OCI-LY1 (cell line): Measurements from ENCODE around the gene ME3.
"Not testable (repeated sequence)": the region's sequence is repeated elsewhere in the genome, so short reads cannot be mapped to it uniquely, and the experiment has no call there.

ENCODE experiments used
- H2AFZ ChIP-seq: fragments of 200-600 bp; sonication (generic), shearing (Covaris generic); 2 replicates; pipeline ENCODE4 v1.6.0; 2014; ENCODE audit warnings: antibody characterized with exemption, mild to moderate bottlenecking, low read length
- H3F3A ChIP-seq: fragments of 200-600 bp; sonication (generic), shearing (Covaris generic); 2 replicates; pipeline ENCODE4 v1.6.0; 2014; ENCODE audit warnings: mild to moderate bottlenecking, antibody characterized with exemption, low read length, moderate library complexity; ENCODE audit not compliant: insufficient read depth
- H3K27ac ChIP-seq: fragments of 200-600 bp; sonication (generic); 2 replicates; pipeline ENCODE4 v1.5.1; 2014; ENCODE audit warnings: low read length, mixed run types, mild to moderate bottlenecking, low read depth; ENCODE audit not compliant: poor library complexity, severe bottlenecking
- H3K27me3 ChIP-seq: fragments of 200-600 bp; sonication (generic); 2 replicates; pipeline ENCODE4 v1.6.0; 2014; ENCODE audit warnings: antibody characterized with exemption, mild to moderate bottlenecking, low read length, moderate library complexity; ENCODE audit not compliant: insufficient read depth
- H3K36me3 ChIP-seq: fragments of 200-600 bp; sonication (generic); 2 replicates; pipeline ENCODE4 v1.6.1; 2014; ENCODE audit warnings: mild to moderate bottlenecking, antibody characterized with exemption, low read length, moderate library complexity, mixed read lengths; ENCODE audit not compliant: insufficient read depth
- H3K4me1 ChIP-seq: fragments of 200-600 bp; sonication (generic); 2 replicates; pipeline ENCODE4 v1.5.1; 2014; ENCODE audit warnings: mild to moderate bottlenecking, low read length, moderate library complexity; ENCODE audit not compliant: insufficient read depth, severe bottlenecking
- H3K4me2 ChIP-seq: fragments of 200-600 bp; sonication (generic), shearing (Covaris generic); 2 replicates; pipeline ENCODE4 v1.6.1; 2014; ENCODE audit warnings: low read length
- H3K4me3 ChIP-seq: fragments of 200-600 bp; sonication (generic); 2 replicates; pipeline ENCODE4 v1.5.1; 2014; ENCODE audit warnings: low read length, low read depth, mild to moderate bottlenecking, mixed read lengths; ENCODE audit not compliant: poor library complexity, severe bottlenecking
- H3K79me2 ChIP-seq: fragments of 200-600 bp; shearing (Covaris generic); 2 replicates; pipeline ENCODE4 v1.6.1; 2016; ENCODE audit warnings: mixed run types, low read length, mixed read lengths; ENCODE audit not compliant: insufficient read depth
- H3K9ac ChIP-seq: fragments of 200-600 bp; sonication (generic), shearing (Covaris generic); 2 replicates; pipeline ENCODE4 v1.6.1; 2014; ENCODE audit warnings: mild to moderate bottlenecking, low read length, mixed read lengths
- H3K9me2 ChIP-seq: fragments of 200-600 bp; sonication (generic), shearing (Covaris generic); 2 replicates; pipeline ENCODE4 v1.6.1; 2014; ENCODE audit warnings: low read depth, mild to moderate bottlenecking, low read length, mixed read lengths
- H3K9me3 ChIP-seq: fragments of 200-600 bp; shearing (Covaris generic); 2 replicates; pipeline ENCODE4 v1.6.1; 2014; ENCODE audit warnings: low read length, mixed read lengths
- H4K20me1 ChIP-seq: fragments of 200-600 bp; sonication (generic), shearing (Covaris generic); 2 replicates; pipeline ENCODE4 v1.6.0; 2016; ENCODE audit warnings: mild to moderate bottlenecking, low read length; ENCODE audit not compliant: insufficient read depth
- EZH2 ChIP-seq: fragments of 200-600 bp; sonication (generic), shearing (Covaris generic); IDR thresholded peaks from 2 replicates; pipeline ENCODE4 v1.8.0; 2017; ENCODE audit warnings: borderline replicate concordance, mixed run types, mild to moderate bottlenecking, antibody characterized with exemption, low read length, moderate library complexity, mixed read lengths
- TF ChIP-seq, protein P1 (sequence below): fragments of 200-600 bp; sonication (generic), shearing (Covaris generic); IDR thresholded peaks from 2 replicates; pipeline ENCODE4 v1.5.1; 2017; ENCODE audit warnings: mild to moderate bottlenecking, antibody characterized with exemption, low read length, moderate library complexity, mixed read lengths

Gene ME3

DNA sequence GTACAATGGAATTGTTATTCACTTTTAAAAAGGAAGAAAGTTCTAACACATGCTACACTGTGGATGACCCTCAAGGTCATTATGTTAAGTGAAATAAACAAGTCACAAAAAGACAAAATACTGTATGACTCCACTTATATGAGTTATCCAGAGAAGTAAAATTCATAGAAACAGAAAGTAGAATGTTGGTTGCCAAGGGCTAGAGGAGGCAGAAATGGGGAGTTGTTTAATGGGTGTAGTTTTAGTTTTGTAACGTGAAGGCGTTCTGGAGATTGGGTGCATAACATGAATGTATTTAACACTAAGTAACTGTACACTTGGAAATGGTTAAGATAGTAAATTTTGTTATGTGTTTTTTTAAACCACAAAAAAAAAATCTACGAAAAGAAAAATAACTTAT is 253.9 kb downstream of the ME3 start:
- Histone ChIP-seq H3K27ac (no peak overlapping the region), H3K4me2 (no peak overlapping the region), H3F3A (no peaks in the 10 kb centered on the region), H3K36me3 (no peaks in the 10 kb centered on the region), H3K9me3 (no peaks in the 10 kb centered on the region), H4K20me1 (no peaks in the 10 kb centered on the region), H3K9ac (no peak overlapping the region), H3K9me2 (no peaks in the 10 kb centered on the region), H3K79me2 (no peaks in the 10 kb centered on the region), H2AFZ (no peak overlapping the region), H3K27me3 (0 out of 2 replicates have a peak, but pooled peaks cover 6% of the 10 kb centered on the region), H3K4me3 (no peak overlapping the region), H3K4me1 (no peaks in the 10 kb centered on the region)
- no peak for TF ChIP-seq EZH2
- TF ChIP-seq, protein P1, sequence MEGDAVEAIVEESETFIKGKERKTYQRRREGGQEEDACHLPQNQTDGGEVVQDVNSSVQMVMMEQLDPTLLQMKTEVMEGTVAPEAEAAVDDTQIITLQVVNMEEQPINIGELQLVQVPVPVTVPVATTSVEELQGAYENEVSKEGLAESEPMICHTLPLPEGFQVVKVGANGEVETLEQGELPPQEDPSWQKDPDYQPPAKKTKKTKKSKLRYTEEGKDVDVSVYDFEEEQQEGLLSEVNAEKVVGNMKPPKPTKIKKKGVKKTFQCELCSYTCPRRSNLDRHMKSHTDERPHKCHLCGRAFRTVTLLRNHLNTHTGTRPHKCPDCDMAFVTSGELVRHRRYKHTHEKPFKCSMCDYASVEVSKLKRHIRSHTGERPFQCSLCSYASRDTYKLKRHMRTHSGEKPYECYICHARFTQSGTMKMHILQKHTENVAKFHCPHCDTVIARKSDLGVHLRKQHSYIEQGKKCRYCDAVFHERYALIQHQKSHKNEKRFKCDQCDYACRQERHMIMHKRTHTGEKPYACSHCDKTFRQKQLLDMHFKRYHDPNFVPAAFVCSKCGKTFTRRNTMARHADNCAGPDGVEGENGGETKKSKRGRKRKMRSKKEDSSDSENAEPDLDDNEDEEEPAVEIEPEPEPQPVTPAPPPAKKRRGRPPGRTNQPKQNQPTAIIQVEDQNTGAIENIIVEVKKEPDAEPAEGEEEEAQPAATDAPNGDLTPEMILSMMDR: no peak

DNA sequence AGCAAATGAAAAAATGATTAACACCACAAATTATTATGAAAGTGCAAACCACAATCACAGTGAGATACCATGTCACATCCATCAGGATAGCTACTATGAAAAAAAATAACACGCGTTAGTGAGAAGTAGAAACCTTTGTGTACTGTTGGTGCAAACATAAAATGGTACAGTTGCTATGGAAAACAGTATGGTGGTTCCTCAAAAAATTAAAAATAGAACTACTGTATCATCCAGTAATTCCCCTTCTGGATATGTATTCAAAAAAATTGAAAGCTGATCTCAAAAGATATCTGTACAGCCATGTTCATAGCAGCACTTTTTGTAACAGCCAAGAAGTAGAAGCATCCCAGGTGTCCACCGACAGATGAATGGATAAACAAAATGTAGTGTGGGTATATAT is 254.3 kb downstream of the ME3 start:
- H3K4me3 ChIP-seq: no peak overlapping the region
- TF ChIP-seq, protein P1: no peak
- no peak for TF ChIP-seq EZH2
- no peak overlapping the region for H3K9ac ChIP-seq

DNA sequence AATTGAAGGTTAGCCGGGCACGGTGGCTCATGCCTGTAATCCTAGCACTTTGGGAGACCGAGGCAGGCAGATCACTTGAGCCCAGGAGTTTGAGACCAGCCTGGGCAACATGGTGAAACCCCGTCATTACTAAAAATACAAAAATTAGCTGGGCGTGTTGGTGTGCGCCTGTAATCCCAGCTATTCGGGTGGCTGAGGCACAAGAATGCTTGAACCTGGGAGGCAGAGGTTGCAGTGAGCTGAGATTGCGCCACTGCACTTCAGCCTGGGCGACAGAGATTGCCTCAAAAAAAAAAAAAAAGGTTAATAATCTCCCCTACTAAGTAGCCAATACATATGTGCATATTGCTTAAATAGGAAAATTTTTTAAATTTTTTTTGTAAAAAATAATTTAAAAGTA is 255.5 kb downstream of the ME3 start:
- not testable (repeated sequence) for H3K9ac ChIP-seq, H3K4me2 ChIP-seq, H4K20me1 ChIP-seq, H3F3A ChIP-seq, H3K9me3 ChIP-seq, H3K36me3 ChIP-seq, H3K27me3 ChIP-seq, H3K9me2 ChIP-seq, H2AFZ ChIP-seq, H3K4me1 ChIP-seq, H3K27ac ChIP-seq, H3K4me3 ChIP-seq, H3K79me2 ChIP-seq

More for the DNA sequence above, 254.3 kb downstream of the ME3 start:
- no peaks in the 10 kb centered on the region for H3K9me2 ChIP-seq
- no peaks in the 10 kb centered on the region for H3K36me3 ChIP-seq
- no peaks in the 10 kb centered on the region for H3K79me2 ChIP-seq
- no peaks in the 10 kb centered on the region for H3K9me3 ChIP-seq
- no peaks in the 10 kb centered on the region for H3F3A ChIP-seq
- H2AFZ ChIP-seq: no peak overlapping the region
- no peaks in the 10 kb centered on the region for H4K20me1 ChIP-seq
- no peaks in the 10 kb centered on the region for H3K4me1 ChIP-seq
- no peak overlapping the region for H3K4me2 ChIP-seq
- H3K27me3 ChIP-seq: 0 out of 2 replicates have a peak, but pooled peaks cover 6% of the 10 kb centered on the region
- H3K27ac ChIP-seq: no peak overlapping the region

DNA sequence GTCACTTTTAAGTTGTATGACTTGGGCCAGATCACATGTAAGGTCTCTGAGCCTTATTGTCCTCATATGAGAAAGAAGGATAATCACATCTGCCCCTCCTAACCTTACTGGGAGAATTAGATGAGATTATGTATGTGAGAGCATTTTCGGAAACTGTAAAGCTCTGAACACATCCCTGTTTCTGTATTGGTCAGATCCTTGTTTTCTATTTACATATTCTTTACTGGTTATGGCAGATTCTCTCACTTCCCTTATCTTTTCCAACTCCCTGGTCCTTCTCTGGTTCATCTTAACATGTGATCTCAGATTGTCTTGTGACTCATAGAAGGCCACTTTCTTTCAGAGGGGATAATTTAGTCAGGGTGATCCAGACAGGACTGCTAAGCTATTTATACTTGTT is 255.9 kb downstream of the ME3 start:
- Histone ChIP-seq H3K4me2 (no peak overlapping the region), H3K27ac (no peak overlapping the region), H2AFZ (no peak overlapping the region), H3K27me3 (0 out of 2 replicates have a peak, but pooled peaks cover 6% of the 10 kb centered on the region), H3F3A (no peaks in the 10 kb centered on the region), H4K20me1 (no peaks in the 10 kb centered on the region), H3K9ac (no peak overlapping the region), H3K9me2 (no peaks in the 10 kb centered on the region), H3K36me3 (no peaks in the 10 kb centered on the region), H3K4me3 (no peak overlapping the region), H3K4me1 (no peaks in the 10 kb centered on the region), H3K9me3 (no peaks in the 10 kb centered on the region), H3K79me2 (no peaks in the 10 kb centered on the region)
- no peak for TF ChIP-seq EZH2
- TF ChIP-seq, protein P1: no peak
